H9 (cell line): ENCODE measurements around the gene SLC9A5. TPM values are rescaled to one million over a fixed set of nuclear protein-coding genes. Genes with fewer than 3 reads are reported as not detected.

Source experiments
- DNase-seq: peaks from one replicate; pipeline ENCODE4 v3.0.0-alpha.2; 2017
- H2AFZ ChIP-seq: one replicate; pipeline ENCODE4 v1.6.1; 2013; ENCODE audit warnings: mild to moderate bottlenecking, low read length, control low read depth, moderate library complexity
- H2AK5ac ChIP-seq: 2 replicates; pipeline ENCODE4 v1.6.1; 2013; ENCODE audit warnings: low read length, control low read depth, mixed read lengths; ENCODE audit not compliant: insufficient read length
- H2BK120ac ChIP-seq: one replicate; pipeline ENCODE4 v1.6.1; 2013; ENCODE audit warnings: low read depth, mild to moderate bottlenecking, low read length, control low read depth, inconsistent platforms; ENCODE audit not compliant: poor library complexity, severe bottlenecking
- H2BK12ac ChIP-seq: 2 replicates; pipeline ENCODE4 v1.6.1; 2013; ENCODE audit warnings: low read length, control low read depth, mixed read lengths, low read depth; ENCODE audit not compliant: insufficient read length
- H2BK15ac ChIP-seq: 2 replicates; pipeline ENCODE4 v1.6.1; 2013; ENCODE audit warnings: low read depth, low read length, control low read depth
- H2BK20ac ChIP-seq: one replicate; pipeline ENCODE4 v1.6.1; 2013; ENCODE audit warnings: low read depth, mild to moderate bottlenecking, low read length, control low read depth, inconsistent platforms; ENCODE audit not compliant: poor library complexity, severe bottlenecking
- H2BK5ac ChIP-seq: 2 replicates; pipeline ENCODE4 v1.6.1; 2013; ENCODE audit warnings: low read length, control low read depth, mixed read lengths; ENCODE audit not compliant: insufficient read length
- H3K14ac ChIP-seq: 2 replicates; pipeline ENCODE4 v1.6.1; 2013; ENCODE audit warnings: low read length, control low read depth; ENCODE audit not compliant: insufficient read depth
- H3K18ac ChIP-seq: 2 replicates; pipeline ENCODE4 v1.6.1; 2013; ENCODE audit warnings: low read depth, mild to moderate bottlenecking, mixed read lengths, low read length, control low read depth; ENCODE audit not compliant: insufficient read length
- H3K23ac ChIP-seq: 2 replicates; pipeline ENCODE4 v1.6.1; 2013; ENCODE audit warnings: low read length, control low read depth, mixed read lengths, low read depth; ENCODE audit not compliant: insufficient read length
- H3K23me2 ChIP-seq: 2 replicates; pipeline ENCODE4 v1.6.1; 2013; ENCODE audit warnings: low read depth, mild to moderate bottlenecking, mixed read lengths, low read length, control low read depth; ENCODE audit not compliant: insufficient read length, poor library complexity, severe bottlenecking
- H3K27ac ChIP-seq: 2 replicates; pipeline ENCODE4 v1.5.1; 2013; ENCODE audit warnings: low read length, control low read depth, mixed read lengths, low read depth; ENCODE audit not compliant: insufficient read length
- H3K27me3 ChIP-seq: 2 replicates; pipeline ENCODE4 v1.6.1; 2013; ENCODE audit warnings: low read length, control low read depth, inconsistent platforms; ENCODE audit not compliant: insufficient read depth
- H3K4ac ChIP-seq: 2 replicates; pipeline ENCODE4 v1.6.1; 2013; ENCODE audit warnings: low read depth, mild to moderate bottlenecking, control low read depth, inconsistent platforms, low read length, moderate library complexity
- H3K4me1 ChIP-seq: 2 replicates; pipeline ENCODE4 v1.6.1; 2013; ENCODE audit warnings: low read length, control low read depth, inconsistent platforms; ENCODE audit not compliant: insufficient read depth
- H3K4me2 ChIP-seq: 2 replicates; pipeline ENCODE4 v1.6.1; 2013; ENCODE audit warnings: low read length, control low read depth, mixed read lengths; ENCODE audit not compliant: insufficient read length, insufficient read depth
- H3K56ac ChIP-seq: 2 replicates; pipeline ENCODE4 v1.6.1; 2013; ENCODE audit warnings: low read depth, mild to moderate bottlenecking, mixed read lengths, low read length, control low read depth; ENCODE audit not compliant: insufficient read length
- H3K79me1 ChIP-seq: 2 replicates; pipeline ENCODE4 v1.6.1; 2013; ENCODE audit warnings: low read depth, mild to moderate bottlenecking, moderate library complexity, low read length, control low read depth, inconsistent platforms; ENCODE audit not compliant: insufficient read depth, poor library complexity, severe bottlenecking
- H3K79me2 ChIP-seq: 2 replicates; pipeline ENCODE4 v1.6.1; 2013; ENCODE audit warnings: low read length, control low read depth, inconsistent platforms; ENCODE audit not compliant: insufficient read depth
- H3K9ac ChIP-seq: 2 replicates; pipeline ENCODE4 v1.6.1; 2013; ENCODE audit warnings: low read length, control low read depth, mixed read lengths; ENCODE audit not compliant: insufficient read length; ENCODE audit errors: extremely low read depth
- H3K9me3 ChIP-seq: one replicate; pipeline ENCODE4 v1.6.1; 2013; ENCODE audit warnings: low read depth, low read length, inconsistent platforms; ENCODE audit not compliant: control insufficient read depth
- H3T11ph ChIP-seq: one replicate; pipeline ENCODE4 v1.6.1; 2013; ENCODE audit warnings: mild to moderate bottlenecking, low read length, control low read depth, inconsistent platforms
- H4K20me1 ChIP-seq: one replicate; pipeline ENCODE4 v1.6.1; 2013; ENCODE audit not compliant: control insufficient read depth, insufficient read length, insufficient read depth
- H4K5ac ChIP-seq: 2 replicates; pipeline ENCODE4 v1.6.1; 2013; ENCODE audit warnings: low read depth, mild to moderate bottlenecking, mixed read lengths, low read length, control low read depth; ENCODE audit not compliant: insufficient read length
- H4K8ac ChIP-seq: replicated peaks from 2 replicates; pipeline ENCODE4 v1.6.1; 2013; ENCODE audit warnings: low read length, control low read depth, mixed read lengths, low read depth; ENCODE audit not compliant: insufficient read length
- H4K91ac ChIP-seq: 2 replicates; pipeline ENCODE4 v1.6.1; 2013; ENCODE audit warnings: low read depth, mild to moderate bottlenecking, moderate library complexity, mixed read lengths, low read length, control low read depth; ENCODE audit not compliant: insufficient read length
- H3K27ac Mint-ChIP-seq, 3 experiments: 2 replicates in 2 of 3; 3 replicates in 1 of 3; pipeline ENCODE4 v1.8.0; 2020 to 2021; ENCODE audit warnings: mixed read lengths in 3 of 3, mild to moderate bottlenecking in 1 of 3, moderate library complexity in 1 of 3
- H3K27me3 Mint-ChIP-seq: 2 replicates; pipeline ENCODE4 v1.8.0; 2021; ENCODE audit warnings: low read depth, mild to moderate bottlenecking, moderate library complexity, mixed read lengths
- H3K36me3 Mint-ChIP-seq, 3 experiments: 2 replicates in 2 of 3; 3 replicates in 1 of 3; pipeline ENCODE4 v1.8.0; 2020 to 2021; ENCODE audit warnings: low read depth in 3 of 3, mixed read lengths in 3 of 3; ENCODE audit not compliant: insufficient read depth in 1 of 3
- H3K4me1 Mint-ChIP-seq, 2 experiments: 2 replicates each; pipeline ENCODE4 v1.8.0; 2020; ENCODE audit warnings: mixed read lengths in 2 of 2
- H3K4me3 Mint-ChIP-seq, 2 experiments: 2 replicates in 1 of 2; 3 replicates in 1 of 2; pipeline ENCODE4 v1.8.0; 2020 to 2021; ENCODE audit warnings: mild to moderate bottlenecking in 2 of 2, mixed read lengths in 2 of 2, moderate library complexity in 1 of 2
- H3K9me3 Mint-ChIP-seq, 2 experiments: 2 replicates in 1 of 2; 3 replicates in 1 of 2; pipeline ENCODE4 v1.8.0; 2020; ENCODE audit warnings: mild to moderate bottlenecking in 2 of 2, mixed read lengths in 2 of 2, moderate library complexity in 1 of 2
- WGBS: extraction: QIAGEN DNeasy Blood & Tissue Kit; methylation state at CpG from one replicate; pipeline ENCODE4 v1.1.7; 2013; ENCODE audit warnings: missing lambda C conversion rate, low lambda C conversion rate, mixed read lengths; ENCODE audit not compliant: insufficient read length; ENCODE audit errors: extremely low coverage; 5-methylcytosine and 5-hydroxymethylcytosine counted together
- total RNA-seq: library from RNA; stranded (reverse); gene quantifications from 2 replicates; pipeline ENCODE4 v1.2.1, GENCODE V29; 2021
- TF ChIP-seq, protein P1 (sequence below): fragments of 200-600 bp; sonication (generic); conservative IDR thresholded peaks from 3 replicates; pipeline ENCODE4 v1.8.0; 2021; ENCODE audit warnings: antibody characterized with exemption, mild to moderate bottlenecking

Gene SLC9A5
- total RNA-seq, 1 experiment from 2014 or later: 9.1 TPM

DNA sequence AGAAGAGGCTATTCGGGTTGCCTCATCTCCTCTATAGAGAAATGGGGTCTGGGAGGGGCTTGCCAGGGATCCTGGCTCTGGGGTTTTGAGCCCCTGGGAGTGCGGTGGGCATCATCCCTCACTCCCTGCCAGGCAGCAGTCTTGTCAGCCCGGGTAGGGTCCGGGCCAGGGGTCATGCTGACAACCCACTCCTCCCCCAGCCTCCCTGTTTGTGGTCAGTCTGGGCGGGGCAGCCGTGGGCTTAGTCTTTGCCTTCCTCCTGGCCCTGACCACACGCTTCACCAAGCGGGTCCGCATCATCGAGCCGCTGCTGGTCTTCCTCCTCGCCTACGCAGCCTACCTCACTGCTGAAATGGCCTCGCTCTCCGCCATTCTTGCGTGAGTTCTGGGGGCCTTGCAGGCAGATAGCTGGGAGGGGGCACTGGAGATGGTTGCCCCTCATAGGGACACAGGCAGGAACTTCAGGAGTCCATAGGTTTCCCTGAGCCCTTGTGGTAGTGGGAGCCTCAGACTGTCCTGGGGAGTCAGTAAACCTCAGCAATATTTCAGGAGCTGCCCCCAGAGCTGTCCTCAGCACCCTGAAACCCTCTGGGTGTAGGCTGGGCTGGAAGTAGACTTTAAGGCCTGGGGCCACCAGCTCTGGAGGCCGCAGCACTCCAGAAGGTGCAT lies 6.9 kb downstream of the SLC9A5 start:
- H2BK15ac ChIP-seq: no peak overlapping the region
- H3K36me3 Mint-ChIP-seq: peaks cover 0 to 21% (median 0%) of the 10 kb centered on the region in 3 experiments; a peak in 4 of 7 replicates
- H3K9ac ChIP-seq: no peak overlapping the region
- H2AFZ ChIP-seq: no peak overlapping the region
- no peak overlapping the region for H3K14ac ChIP-seq
- H4K20me1 ChIP-seq: no peaks in the 10 kb centered on the region
- H3K9me3 ChIP-seq: no peaks in the 10 kb centered on the region
- no peak overlapping the region for H3K18ac ChIP-seq
- H2BK5ac ChIP-seq: no peak overlapping the region
- H3K79me1 ChIP-seq: no peaks in the 10 kb centered on the region
- TF ChIP-seq, protein P1, sequence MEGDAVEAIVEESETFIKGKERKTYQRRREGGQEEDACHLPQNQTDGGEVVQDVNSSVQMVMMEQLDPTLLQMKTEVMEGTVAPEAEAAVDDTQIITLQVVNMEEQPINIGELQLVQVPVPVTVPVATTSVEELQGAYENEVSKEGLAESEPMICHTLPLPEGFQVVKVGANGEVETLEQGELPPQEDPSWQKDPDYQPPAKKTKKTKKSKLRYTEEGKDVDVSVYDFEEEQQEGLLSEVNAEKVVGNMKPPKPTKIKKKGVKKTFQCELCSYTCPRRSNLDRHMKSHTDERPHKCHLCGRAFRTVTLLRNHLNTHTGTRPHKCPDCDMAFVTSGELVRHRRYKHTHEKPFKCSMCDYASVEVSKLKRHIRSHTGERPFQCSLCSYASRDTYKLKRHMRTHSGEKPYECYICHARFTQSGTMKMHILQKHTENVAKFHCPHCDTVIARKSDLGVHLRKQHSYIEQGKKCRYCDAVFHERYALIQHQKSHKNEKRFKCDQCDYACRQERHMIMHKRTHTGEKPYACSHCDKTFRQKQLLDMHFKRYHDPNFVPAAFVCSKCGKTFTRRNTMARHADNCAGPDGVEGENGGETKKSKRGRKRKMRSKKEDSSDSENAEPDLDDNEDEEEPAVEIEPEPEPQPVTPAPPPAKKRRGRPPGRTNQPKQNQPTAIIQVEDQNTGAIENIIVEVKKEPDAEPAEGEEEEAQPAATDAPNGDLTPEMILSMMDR: no peak
- DNase-seq: no peak
- no peak overlapping the region for H2AK5ac ChIP-seq
- H3K56ac ChIP-seq: no peak overlapping the region
- H3K4me1 Mint-ChIP-seq: no peaks in the 10 kb centered on the region
- no peak overlapping the region for H4K5ac ChIP-seq
- H3K79me2 ChIP-seq: no peaks in the 10 kb centered on the region
- H3K23ac ChIP-seq: no peak overlapping the region
- H3K9me3 Mint-ChIP-seq: no peaks in the 10 kb centered on the region
- no peak overlapping the region for H3K27ac ChIP-seq
- H3T11ph ChIP-seq: no peak overlapping the region
- no peak overlapping the region for H3K4me2 ChIP-seq
- H2BK120ac ChIP-seq: no peak overlapping the region
- no peak overlapping the region for H4K91ac ChIP-seq
- H3K27me3 ChIP-seq: no peaks in the 10 kb centered on the region
- H3K23me2 ChIP-seq: no peaks in the 10 kb centered on the region
- H3K4me3 Mint-ChIP-seq: no peak overlapping the region
- H2BK12ac ChIP-seq: no peak overlapping the region
- H3K4ac ChIP-seq: no peak overlapping the region
- WGBS: no CpG with 5 or more reads among the region's 17 CpGs
- no peak overlapping the region for H4K8ac ChIP-seq
- no peaks in the 10 kb centered on the region for H3K4me1 ChIP-seq
- H3K27ac Mint-ChIP-seq: no peak overlapping the region
- H2BK20ac ChIP-seq: no peak overlapping the region
- no peaks in the 10 kb centered on the region; the same call in 1 of the 2 replicates for H3K27me3 Mint-ChIP-seq
